ENCODE results near the gene PTPRN2.
"Not testable (repeated sequence)": the region's sequence is repeated elsewhere in the genome, so short reads cannot be mapped to it uniquely, and the experiment has no call there.

Gene PTPRN2

GRCh38 chr7:157936976-157937375, 650.6 kb downstream of the PTPRN2 start:
- in situ Hi-C loops (cut with MboI; ENCODE audit: low pct_unique_long_range_greater_than_20kb, low sequenced_read_pairs): no loop called here

GRCh38 chr7:157935721-157936120, 651.9 kb downstream of the PTPRN2 start:
- in situ Hi-C loops (cut with MboI; ENCODE audit: low pct_unique_long_range_greater_than_20kb, low sequenced_read_pairs); DNase-seq: not testable (repeated sequence)

More at GRCh38 chr7:157936976-157937375, 650.6 kb downstream of the PTPRN2 start:
- DNase-seq: no peak

DNA sequence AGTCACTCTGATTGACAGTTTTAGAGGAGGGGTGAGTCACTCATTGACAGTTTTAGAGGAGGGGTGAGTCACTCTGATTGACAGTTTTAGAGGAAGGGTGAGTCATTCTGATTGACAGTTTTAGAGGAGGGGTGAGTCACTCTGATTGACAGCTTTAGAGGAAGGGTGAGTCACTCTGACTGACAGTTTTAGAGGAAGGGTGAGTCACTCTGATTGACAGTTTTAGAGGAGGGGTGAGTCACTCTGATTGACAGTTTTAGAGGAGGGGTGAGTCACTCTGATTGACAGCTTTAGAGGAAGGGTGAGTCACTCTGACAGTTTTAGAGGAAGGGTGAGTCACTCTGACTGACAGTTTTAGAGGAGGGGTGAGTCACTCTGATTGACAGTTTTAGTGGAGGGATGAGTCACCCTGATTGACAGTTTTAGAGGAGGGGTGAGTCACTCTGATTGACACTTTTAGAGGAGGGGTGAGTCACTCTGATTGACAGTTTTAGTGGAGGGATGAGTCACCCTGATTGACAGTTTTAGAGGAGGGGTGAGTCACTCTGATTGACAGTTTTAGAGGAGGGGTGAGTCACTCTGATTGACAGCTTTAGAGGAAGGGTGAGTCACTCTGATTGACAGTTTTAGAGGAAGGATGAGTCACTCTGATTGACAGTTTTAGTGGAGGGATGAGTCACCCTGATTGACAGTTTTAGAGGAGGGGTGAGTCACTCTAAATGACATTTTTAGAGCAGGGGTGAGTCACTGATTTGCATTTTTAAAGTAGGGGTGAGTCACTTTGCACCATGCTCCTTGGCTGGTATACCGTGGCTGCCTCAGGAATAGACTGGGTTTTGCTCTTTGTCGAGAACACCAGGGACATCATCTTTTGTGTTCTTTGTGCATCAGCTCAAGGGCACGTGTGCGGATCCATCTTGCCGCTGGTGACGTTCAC, 654.1 kb downstream of the PTPRN2 start:
- in situ Hi-C loops (cut with MboI; ENCODE audit: low pct_unique_long_range_greater_than_20kb, low sequenced_read_pairs); DNase-seq: not testable (repeated sequence)

- in situ Hi-C loops (cut with MboI; ENCODE audit: low pct_unique_long_range_greater_than_20kb, low sequenced_read_pairs): no loop called here
- peak; percentile 4 for DNase-seq
Observed at GRCh38 chr7:157932498-157933218, 655.0 kb downstream of the PTPRN2 start.

GRCh38 chr7:157930926-157931466, 656.6 kb downstream of the PTPRN2 start:
- in situ Hi-C loops (cut with MboI; ENCODE audit: low pct_unique_long_range_greater_than_20kb, low sequenced_read_pairs): no loop called here

GRCh38 chr7:157930441-157930840, 657.2 kb downstream of the PTPRN2 start:
- no peak for DNase-seq
- in situ Hi-C loops (cut with MboI; ENCODE audit: low pct_unique_long_range_greater_than_20kb, low sequenced_read_pairs): no loop called here

More at GRCh38 chr7:157930926-157931466, 656.6 kb downstream of the PTPRN2 start:
- no peak for DNase-seq

GRCh38 chr7:157929671-157930070, 658.0 kb downstream of the PTPRN2 start:
- in situ Hi-C loops (cut with MboI; ENCODE audit: low pct_unique_long_range_greater_than_20kb, low sequenced_read_pairs): no loop called here
- DNase-seq: no peak

DNA sequence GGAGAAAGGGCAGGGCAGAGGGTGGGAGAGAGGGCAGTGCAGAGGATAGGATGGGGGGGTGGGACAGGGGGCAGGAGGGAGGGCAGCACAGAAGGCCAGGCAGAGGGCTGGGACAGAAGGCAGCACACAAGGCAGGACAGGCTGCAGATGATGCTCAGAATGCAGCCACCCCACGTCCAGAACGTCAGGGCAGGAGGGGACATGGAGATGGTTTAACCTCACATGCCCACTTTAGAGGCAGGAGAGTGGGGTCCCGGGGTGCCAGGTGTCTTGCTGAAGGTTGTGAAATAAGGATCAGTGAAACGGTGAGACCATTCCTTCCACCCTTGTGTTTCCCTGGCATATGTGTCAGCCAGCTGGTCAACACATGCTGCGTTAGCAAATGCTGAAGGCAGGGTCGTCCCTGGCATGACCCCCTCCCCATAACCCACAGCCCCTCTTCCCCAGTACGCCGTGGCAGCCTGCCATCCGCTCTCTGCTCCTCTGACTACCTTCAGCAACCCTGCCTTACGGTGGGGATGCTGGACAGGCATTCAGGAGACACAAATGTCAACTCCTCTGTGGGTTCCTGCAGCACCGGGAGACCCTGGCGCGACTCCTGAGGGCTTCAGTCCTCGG, 658.7 kb downstream of the PTPRN2 start:
- DNase-seq: no peak

GRCh38 chr7:157928171-157928794, 659.3 kb downstream of the PTPRN2 start:
- in situ Hi-C loops (cut with MboI; ENCODE audit: low pct_unique_long_range_greater_than_20kb, low sequenced_read_pairs): no loop called here
- DNase-seq: no peak

More for the DNA sequence above, 658.7 kb downstream of the PTPRN2 start:
- in situ Hi-C loops (cut with MboI; ENCODE audit: low pct_unique_long_range_greater_than_20kb, low sequenced_read_pairs): no loop called here

DNA sequence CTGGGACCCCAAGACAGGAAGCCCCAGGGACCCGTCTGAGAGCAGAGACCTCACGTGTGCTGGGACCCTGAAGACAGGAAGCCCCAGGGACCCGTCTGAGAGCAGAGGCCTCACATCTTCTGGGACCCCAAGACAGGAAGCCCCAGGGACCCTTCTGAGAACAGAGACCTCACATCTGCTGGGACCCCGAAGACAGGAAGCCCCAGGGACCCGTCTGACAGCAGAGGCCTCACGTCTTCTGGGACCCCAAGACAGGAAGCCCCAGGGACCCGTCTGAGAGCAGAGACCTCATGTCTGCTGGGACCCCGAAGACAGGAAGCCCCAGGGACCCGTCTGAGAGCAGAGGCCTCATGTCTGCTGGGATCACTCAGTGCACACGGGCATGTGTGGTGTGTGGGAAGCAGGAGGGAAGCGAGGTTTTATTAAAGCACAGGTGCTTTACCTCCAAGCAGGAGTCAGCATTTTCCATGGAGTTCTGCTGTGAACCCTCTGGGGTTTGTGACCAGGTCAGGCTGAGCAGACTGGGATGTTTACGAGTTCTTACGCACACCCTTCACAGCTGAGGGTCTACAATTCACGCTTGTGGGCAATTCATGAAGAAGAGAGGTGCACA, 660.2 kb downstream of the PTPRN2 start:
- in situ Hi-C loops (cut with MboI; ENCODE audit: low pct_unique_long_range_greater_than_20kb, low sequenced_read_pairs): no loop called here
- no peak for DNase-seq

DNA sequence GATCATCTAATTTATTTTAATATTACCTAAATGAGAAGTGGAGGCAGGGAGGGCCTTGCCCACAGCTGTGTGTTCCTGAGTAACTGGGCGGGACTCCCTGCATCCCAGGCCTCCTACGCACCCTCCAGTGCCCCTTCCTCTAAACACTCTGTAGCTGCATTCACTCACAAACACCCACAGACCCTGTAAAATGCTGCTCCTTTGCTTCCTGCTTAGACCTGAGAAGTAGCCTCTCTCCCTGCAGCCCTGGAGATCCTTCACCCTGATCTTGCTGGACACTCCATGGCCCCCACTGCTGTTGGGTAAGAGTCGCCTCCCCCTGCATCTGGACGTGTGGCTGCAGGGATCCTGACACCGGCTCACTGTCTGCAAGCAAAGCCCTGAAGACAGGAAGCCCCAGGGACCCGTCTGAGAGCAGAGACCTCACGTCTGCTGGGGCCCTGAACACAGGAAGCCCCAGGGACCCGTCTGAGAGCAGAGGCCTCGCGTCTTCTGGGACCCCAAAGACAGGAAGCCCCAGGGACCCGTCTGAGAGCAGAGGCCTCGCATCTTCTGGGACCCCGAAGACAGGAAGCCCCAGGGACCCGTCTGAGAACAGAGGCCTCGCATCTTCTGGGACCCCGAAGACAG, 661.0 kb downstream of the PTPRN2 start:
- no peak for DNase-seq
- in situ Hi-C loops (cut with MboI; ENCODE audit: low pct_unique_long_range_greater_than_20kb, low sequenced_read_pairs): no loop called here

- DNase-seq: no peak
- in situ Hi-C loops (cut with MboI; ENCODE audit: low pct_unique_long_range_greater_than_20kb, low sequenced_read_pairs): no loop called here
Observed at GRCh38 chr7:157926107-157926506, 661.5 kb downstream of the PTPRN2 start.

GRCh38 chr7:157925383-157925875, 662.2 kb downstream of the PTPRN2 start:
- in situ Hi-C loops (cut with MboI; ENCODE audit: low pct_unique_long_range_greater_than_20kb, low sequenced_read_pairs): no loop called here
- no peak for DNase-seq

- in situ Hi-C loops (cut with MboI; ENCODE audit: low pct_unique_long_range_greater_than_20kb, low sequenced_read_pairs): no loop called here
- DNase-seq: no peak
Observed at GRCh38 chr7:157923903-157924630, 663.6 kb downstream of the PTPRN2 start.

- in situ Hi-C loops (cut with MboI; ENCODE audit: low pct_unique_long_range_greater_than_20kb, low sequenced_read_pairs): no loop called here
- no peak for DNase-seq
Observed at GRCh38 chr7:157922576-157922975, 665.0 kb downstream of the PTPRN2 start.

DNA sequence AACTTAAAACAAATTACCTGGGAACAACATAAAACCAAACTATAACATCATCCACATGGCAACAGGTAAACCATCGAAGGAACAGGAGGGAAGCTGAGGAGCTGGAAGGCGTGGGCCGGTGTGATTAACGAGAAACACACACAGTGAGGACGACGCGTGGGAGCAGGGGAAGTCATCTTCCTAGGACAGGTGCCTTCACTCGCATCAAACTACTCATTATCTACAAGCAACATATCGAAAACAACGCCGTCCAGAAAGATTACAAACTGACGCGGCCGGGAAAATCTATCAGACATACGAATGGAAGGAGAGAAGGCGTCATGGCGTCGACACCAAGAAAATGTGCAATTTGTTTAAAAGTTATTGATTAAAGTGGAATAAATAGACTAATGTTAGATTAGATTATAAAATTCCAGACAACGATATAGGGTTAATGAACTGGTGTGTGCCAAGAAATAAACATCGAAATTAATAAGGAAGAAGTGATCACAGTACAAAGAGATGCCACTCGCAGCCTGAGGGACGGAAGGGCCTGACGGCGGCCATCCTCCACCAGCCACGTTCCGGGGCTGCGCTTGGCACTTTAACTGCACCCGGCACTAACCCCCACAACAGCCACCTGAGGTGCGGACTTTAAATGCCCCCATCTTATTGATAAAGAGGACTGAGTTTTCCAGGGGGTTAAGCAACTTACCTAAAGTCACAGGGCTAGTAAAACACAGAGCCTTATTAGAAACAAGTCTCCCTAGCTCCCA, 669.1 kb downstream of the PTPRN2 start:
- DNase-seq: no peak
- in situ Hi-C loops (cut with MboI; ENCODE audit: low pct_unique_long_range_greater_than_20kb, low sequenced_read_pairs): no loop called here
